Lower lobe of right lung (tissue), 2 donors: ENCODE results near the gene NECAP2. TPM values are rescaled to one million over a fixed set of nuclear protein-coding genes. Genes with fewer than 3 reads are reported as not detected.

Source experiments
- ATAC-seq, 2 donors: fragments of 200-7000 bp; cut with Tn5 transposase; one replicate each; pipeline ENCODE4 v1.9.1; 2020 to 2022; ENCODE audit warnings: mild to moderate bottlenecking in 2 of 2, moderate library complexity in 2 of 2
- DNase-seq: peaks from one replicate; pipeline ENCODE4 v3.0.0-alpha.2; 2020
- H3K27ac ChIP-seq: fragments of 200-600 bp; one replicate; pipeline ENCODE4 v1.8.0; 2022
- H3K27me3 ChIP-seq: fragments of 200-600 bp; one replicate; pipeline ENCODE4 v1.8.0; 2022; ENCODE audit warnings: low read depth
- H3K36me3 ChIP-seq: fragments of 200-600 bp; one replicate; pipeline ENCODE4 v1.8.0; 2022; ENCODE audit warnings: mild to moderate bottlenecking
- H3K4me1 ChIP-seq: fragments of 200-600 bp; one replicate; pipeline ENCODE4 v1.8.0; 2022
- H3K4me3 ChIP-seq: fragments of 200-600 bp; one replicate; pipeline ENCODE4 v1.8.0; 2022; ENCODE audit warnings: mild to moderate bottlenecking
- H3K9me3 ChIP-seq: fragments of 200-600 bp; one replicate; pipeline ENCODE4 v1.8.0; 2022
- CTCF ChIP-seq: fragments of 200-600 bp; IDR thresholded peaks from one replicate; pipeline ENCODE4 v1.8.0; 2022; ENCODE audit warnings: antibody characterized with exemption, mild to moderate bottlenecking
- intact Hi-C: fragments of 100-400 bp; cut with DNase I; formaldehyde crosslinking; loops from one replicate; pipeline ENCODE4 v1.11.0; 2022
- total RNA-seq: library from RNA; stranded (reverse); fragmentation: NEBNext Ultra II Directional; extraction: Animal tissue kit (Norgen Biotek cat#: 25700); gene quantifications from one replicate; pipeline ENCODE4 v1.2.1, GENCODE V29; 2021
- donor health status: DM: no; HTN: yes; CAD: no; lungs with severe emphysema.

NECAP2 gene
- total RNA-seq, 1 donor from 2014 or later, result 97.7 TPM

- no peak for DNase-seq
- intact Hi-C loops, result no loop called here
These were observed 35.1 kb upstream of the NECAP2 start for GRCh38 chr1:16405441-16405840.

GRCh38 chr1:16406868-16407267 lies 33.7 kb upstream of the NECAP2 start:
- no peak for TF ChIP-seq CTCF
- Histone ChIP-seq H3K4me1 (no peaks in the 10 kb centered on the region), H3K36me3 (no peaks in the 10 kb centered on the region), H3K27ac (no peak overlapping the region), H3K27me3 (no peaks in the 10 kb centered on the region), H3K4me3 (no peak overlapping the region), H3K9me3 (no peaks in the 10 kb centered on the region)
- DNase-seq (no peak), ATAC-seq (no peak)
- intact Hi-C loops, result no loop called here

More at GRCh38 chr1:16405441-16405840, 35.1 kb upstream of the NECAP2 start:
- no peak for TF ChIP-seq CTCF
- ATAC-seq, result no peak
- no peaks in the 10 kb centered on the region for H3K9me3 ChIP-seq
- H3K36me3 ChIP-seq, result no peaks in the 10 kb centered on the region
- no peak overlapping the region for H3K4me3 ChIP-seq
- H3K27me3 ChIP-seq, result no peaks in the 10 kb centered on the region
- H3K27ac ChIP-seq, result no peak overlapping the region
- H3K4me1 ChIP-seq, result no peaks in the 10 kb centered on the region

GRCh38 chr1:16409536-16410152 lies 30.9 kb upstream of the NECAP2 start:
- Histone ChIP-seq H3K27me3 (no peaks in the 10 kb centered on the region), H3K4me1 (no peaks in the 10 kb centered on the region), H3K27ac (no peak overlapping the region), H3K4me3 (no peak overlapping the region), H3K9me3 (no peaks in the 10 kb centered on the region), H3K36me3 (no peaks in the 10 kb centered on the region)
- DNase-seq, result no peak
- no peak for TF ChIP-seq CTCF
- peak; percentile 18 to 29 for ATAC-seq
- intact Hi-C loops, result no loop called here

GRCh38 chr1:16410803-16411202 lies 29.7 kb upstream of the NECAP2 start:
- no peak overlapping the region for H3K27ac ChIP-seq
- no peak overlapping the region for H3K4me3 ChIP-seq
- intact Hi-C loops, result no loop called here
- no peaks in the 10 kb centered on the region for H3K4me1 ChIP-seq
- no peaks in the 10 kb centered on the region for H3K9me3 ChIP-seq
- no peaks in the 10 kb centered on the region for H3K36me3 ChIP-seq
- ATAC-seq (no peak), DNase-seq (no peak)
- TF ChIP-seq CTCF, result no peak
- no peaks in the 10 kb centered on the region for H3K27me3 ChIP-seq

- Histone ChIP-seq H3K4me3 (no peak overlapping the region), H3K27ac (no peak overlapping the region), H3K36me3 (no peaks in the 10 kb centered on the region), H3K9me3 (no peaks in the 10 kb centered on the region), H3K27me3 (no peaks in the 10 kb centered on the region), H3K4me1 (no peaks in the 10 kb centered on the region)
- DNase-seq (no peak), ATAC-seq (no peak)
- TF ChIP-seq CTCF, result no peak
- intact Hi-C loops, result no loop called here
These were observed 27.3 kb upstream of the NECAP2 start for GRCh38 chr1:16413191-16413590.
